Esophagus muscularis mucosa (tissue), 3 donors: ENCODE data around the gene AGO1.

ENCODE experiments used
- POLR2A ChIP-seq: fragments of 450-650 bp; IDR thresholded peaks from one replicate; pipeline ENCODE4 v1.6.1; 2017; ENCODE audit warnings: antibody characterized with exemption, moderate library complexity, mild to moderate bottlenecking, low read depth
- POLR2AphosphoS5 ChIP-seq, 2 donors: sonication (generic); formaldehyde crosslinking; IDR thresholded peaks; one replicate each; pipeline ENCODE4 v1.6.1; 2017; ENCODE audit warnings: antibody characterized with exemption in 2 of 2
- TF ChIP-seq, protein P1 (sequence below), 3 experiments: fragments of 200-600 bp in 2 of 3; fragments of 450-650 bp in 1 of 3; sonication (generic) in 2 of 3; IDR thresholded peaks; one replicate each; pipeline ENCODE4 v1.5.1; 2017 to 2019; ENCODE audit warnings: antibody characterized with exemption in 3 of 3, mild to moderate bottlenecking in 2 of 3, moderate library complexity in 1 of 3

DNA sequence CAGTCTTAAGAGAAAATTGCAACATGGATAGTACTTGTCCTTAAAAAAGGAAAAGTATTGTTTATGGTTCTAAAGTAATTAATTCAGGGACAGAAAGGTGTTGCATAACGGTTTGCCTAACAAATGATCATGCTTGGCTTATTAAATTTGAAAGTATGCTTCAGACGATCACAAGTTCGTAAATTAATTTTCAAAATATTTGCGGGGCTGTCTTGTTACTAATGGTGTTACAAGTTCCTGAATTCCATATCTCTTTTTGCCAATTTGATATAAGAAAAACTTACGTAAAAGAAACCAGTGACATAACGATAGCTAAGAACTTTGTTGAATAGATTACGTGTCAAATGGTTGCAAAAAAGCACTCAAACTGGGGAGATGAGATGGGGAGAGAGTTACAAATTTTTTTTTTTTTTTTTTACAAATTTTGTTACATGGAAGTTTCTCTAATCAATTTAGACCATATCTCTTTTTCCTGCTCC, 49.2 kb downstream of the AGO1 start:
- TF ChIP-seq, protein P1, sequence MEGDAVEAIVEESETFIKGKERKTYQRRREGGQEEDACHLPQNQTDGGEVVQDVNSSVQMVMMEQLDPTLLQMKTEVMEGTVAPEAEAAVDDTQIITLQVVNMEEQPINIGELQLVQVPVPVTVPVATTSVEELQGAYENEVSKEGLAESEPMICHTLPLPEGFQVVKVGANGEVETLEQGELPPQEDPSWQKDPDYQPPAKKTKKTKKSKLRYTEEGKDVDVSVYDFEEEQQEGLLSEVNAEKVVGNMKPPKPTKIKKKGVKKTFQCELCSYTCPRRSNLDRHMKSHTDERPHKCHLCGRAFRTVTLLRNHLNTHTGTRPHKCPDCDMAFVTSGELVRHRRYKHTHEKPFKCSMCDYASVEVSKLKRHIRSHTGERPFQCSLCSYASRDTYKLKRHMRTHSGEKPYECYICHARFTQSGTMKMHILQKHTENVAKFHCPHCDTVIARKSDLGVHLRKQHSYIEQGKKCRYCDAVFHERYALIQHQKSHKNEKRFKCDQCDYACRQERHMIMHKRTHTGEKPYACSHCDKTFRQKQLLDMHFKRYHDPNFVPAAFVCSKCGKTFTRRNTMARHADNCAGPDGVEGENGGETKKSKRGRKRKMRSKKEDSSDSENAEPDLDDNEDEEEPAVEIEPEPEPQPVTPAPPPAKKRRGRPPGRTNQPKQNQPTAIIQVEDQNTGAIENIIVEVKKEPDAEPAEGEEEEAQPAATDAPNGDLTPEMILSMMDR (IDR thresholded peaks at IDR 0.05): no peak
- TF ChIP-seq POLR2A: no peak
- no peak for TF ChIP-seq POLR2AphosphoS5 (IDR thresholded peaks at IDR 0.05)
